ENCODE data around the gene TBPL2.

Gene TBPL2

GRCh38 chr14:55399852-55400251, 40.6 kb downstream of the TBPL2 start:
- in situ Hi-C loops (cut with MboI; ENCODE audit: low pct_unique_long_range_greater_than_20kb, low sequenced_read_pairs, unreplicated experiment), result no loop called here
- DNase-seq (ENCODE audit: low spot score), result no peak
- TF ChIP-seq CTCF (IDR thresholded peaks at IDR 0.05; ENCODE audit: extremely low read depth, insufficient read depth, missing control alignments), result no peak

- in situ Hi-C loops (cut with MboI; ENCODE audit: low pct_unique_long_range_greater_than_20kb, low sequenced_read_pairs, unreplicated experiment), result no loop called here
- no peak for DNase-seq (ENCODE audit: low spot score)
- TF ChIP-seq CTCF (IDR thresholded peaks at IDR 0.05; ENCODE audit: extremely low read depth, insufficient read depth, missing control alignments), result no peak
Measured at GRCh38 chr14:55399183-55399582, 41.2 kb downstream of the TBPL2 start.

- in situ Hi-C loops (cut with MboI; ENCODE audit: low pct_unique_long_range_greater_than_20kb, low sequenced_read_pairs, unreplicated experiment), result no loop called here
- no peak for DNase-seq (ENCODE audit: low spot score)
- TF ChIP-seq CTCF (IDR thresholded peaks at IDR 0.05; ENCODE audit: extremely low read depth, insufficient read depth, missing control alignments), result no peak
Measured at GRCh38 chr14:55398679-55399078, 41.7 kb downstream of the TBPL2 start.

- in situ Hi-C loops (cut with MboI; ENCODE audit: low pct_unique_long_range_greater_than_20kb, low sequenced_read_pairs, unreplicated experiment), result no loop called here
- no peak for TF ChIP-seq CTCF (IDR thresholded peaks at IDR 0.05; ENCODE audit: extremely low read depth, insufficient read depth, missing control alignments)
- DNase-seq (ENCODE audit: low spot score), result no peak
Measured at GRCh38 chr14:55389330-55389729, 51.1 kb downstream of the TBPL2 start.

GRCh38 chr14:55388160-55388559, 52.3 kb downstream of the TBPL2 start:
- DNase-seq (ENCODE audit: low spot score), result no peak
- in situ Hi-C loops (cut with MboI; ENCODE audit: low pct_unique_long_range_greater_than_20kb, low sequenced_read_pairs, unreplicated experiment), result no loop called here

GRCh38 chr14:55387121-55387520, 53.3 kb downstream of the TBPL2 start:
- in situ Hi-C loops (cut with MboI; ENCODE audit: low pct_unique_long_range_greater_than_20kb, low sequenced_read_pairs, unreplicated experiment), result no loop called here
- no peak for TF ChIP-seq CTCF (IDR thresholded peaks at IDR 0.05; ENCODE audit: extremely low read depth, insufficient read depth, missing control alignments)
- DNase-seq (ENCODE audit: low spot score), result no peak

More at GRCh38 chr14:55388160-55388559, 52.3 kb downstream of the TBPL2 start:
- no peak for TF ChIP-seq CTCF (IDR thresholded peaks at IDR 0.05; ENCODE audit: extremely low read depth, insufficient read depth, missing control alignments)

Data from GM13977 (cell line).